ENCODE data around the gene CRHR2. TPM values are rescaled to one million over a fixed set of nuclear protein-coding genes. Genes with fewer than 3 reads are reported as not detected.

The CRHR2 gene
- polyA plus RNA-seq, 1 experiment: not detected

DNA sequence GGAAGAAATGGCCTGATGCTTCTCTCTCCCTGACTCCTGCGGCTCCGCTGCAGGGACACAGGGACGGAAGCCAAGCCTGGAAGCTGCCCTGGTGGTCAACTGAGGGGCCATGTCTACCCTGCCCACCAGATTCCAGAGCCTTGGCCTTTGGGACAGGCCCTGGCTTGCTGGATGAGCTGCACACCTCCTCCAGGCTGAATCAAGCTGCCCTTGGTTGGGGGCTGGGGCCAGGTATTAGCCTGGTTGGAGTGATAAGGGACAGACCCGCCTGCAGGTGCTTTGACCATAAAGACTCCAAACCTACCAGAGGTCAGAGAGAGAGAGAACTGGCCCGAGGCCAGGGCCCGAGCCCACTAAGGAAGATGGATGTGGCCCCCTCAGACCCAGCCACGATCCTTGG, 30.1 kb downstream of the CRHR2 start:
- TF ChIP-seq, protein P1, sequence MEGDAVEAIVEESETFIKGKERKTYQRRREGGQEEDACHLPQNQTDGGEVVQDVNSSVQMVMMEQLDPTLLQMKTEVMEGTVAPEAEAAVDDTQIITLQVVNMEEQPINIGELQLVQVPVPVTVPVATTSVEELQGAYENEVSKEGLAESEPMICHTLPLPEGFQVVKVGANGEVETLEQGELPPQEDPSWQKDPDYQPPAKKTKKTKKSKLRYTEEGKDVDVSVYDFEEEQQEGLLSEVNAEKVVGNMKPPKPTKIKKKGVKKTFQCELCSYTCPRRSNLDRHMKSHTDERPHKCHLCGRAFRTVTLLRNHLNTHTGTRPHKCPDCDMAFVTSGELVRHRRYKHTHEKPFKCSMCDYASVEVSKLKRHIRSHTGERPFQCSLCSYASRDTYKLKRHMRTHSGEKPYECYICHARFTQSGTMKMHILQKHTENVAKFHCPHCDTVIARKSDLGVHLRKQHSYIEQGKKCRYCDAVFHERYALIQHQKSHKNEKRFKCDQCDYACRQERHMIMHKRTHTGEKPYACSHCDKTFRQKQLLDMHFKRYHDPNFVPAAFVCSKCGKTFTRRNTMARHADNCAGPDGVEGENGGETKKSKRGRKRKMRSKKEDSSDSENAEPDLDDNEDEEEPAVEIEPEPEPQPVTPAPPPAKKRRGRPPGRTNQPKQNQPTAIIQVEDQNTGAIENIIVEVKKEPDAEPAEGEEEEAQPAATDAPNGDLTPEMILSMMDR (IDR thresholded peaks at IDR 0.05; ENCODE audit: insufficient read depth, low read depth, low read length): no peak
- DNase-seq (ENCODE audit: low read depth): no peak
- H3K36me3 ChIP-seq (ENCODE audit: control insufficient read depth, insufficient read depth, low read length): peaks cover 5% of the 10 kb centered on the region
- no peaks in the 10 kb centered on the region for H3K27me3 ChIP-seq (ENCODE audit: control insufficient read depth, insufficient read depth, low read length)
- ChIA-PET POLR2A (no interaction called here), CTCF (no interaction called here)
- no peak overlapping the region for H3K4me3 ChIP-seq (ENCODE audit: low read depth, low read length)

DNA sequence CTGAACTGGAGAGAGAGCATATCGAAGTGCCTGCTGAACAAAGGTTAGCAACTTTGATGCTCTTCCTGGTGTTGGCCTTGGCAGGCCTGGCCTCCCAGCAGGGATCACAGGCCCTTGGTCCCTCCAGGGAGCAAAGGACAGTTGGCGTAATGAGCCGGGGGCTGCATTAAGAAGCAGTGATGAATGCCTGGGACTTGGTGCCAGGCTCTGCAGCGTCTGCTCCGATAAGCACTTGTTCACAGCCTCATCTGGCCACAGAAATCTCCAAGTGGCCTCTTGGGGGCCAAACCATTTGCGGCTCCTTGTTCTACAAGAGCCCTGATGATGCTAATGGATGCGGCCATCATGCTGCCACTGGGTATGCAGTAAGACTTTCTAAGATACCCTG, 31.8 kb downstream of the CRHR2 start:
- Histone ChIP-seq H3K36me3 (ENCODE audit: control insufficient read depth, insufficient read depth, low read length) (peaks cover 11% of the 10 kb centered on the region), H3K4me3 (ENCODE audit: low read depth, low read length) (no peak overlapping the region), H3K27me3 (ENCODE audit: control insufficient read depth, insufficient read depth, low read length) (no peaks in the 10 kb centered on the region)
- CTCF ChIA-PET: interaction anchor here (0.7 kb wide), 1 partner anchor 32 kb away, joined by 3 read pairs; the partner anchor contains the start of gene CRHR2
- TF ChIP-seq, protein P1 (IDR thresholded peaks at IDR 0.05; ENCODE audit: insufficient read depth, low read depth, low read length): no peak
- no peak for DNase-seq (ENCODE audit: low read depth)
- POLR2A ChIA-PET: no interaction called here

GRCh38 chr7:30649717-30650420, 32.4 kb downstream of the CRHR2 start:
- H3K4me3 ChIP-seq (ENCODE audit: low read depth, low read length): no peak overlapping the region
- DNase-seq (ENCODE audit: low read depth): no peak
- POLR2A ChIA-PET: no interaction called here
- TF ChIP-seq, protein P1 (IDR thresholded peaks at IDR 0.05; ENCODE audit: insufficient read depth, low read depth, low read length): no peak
- no peaks in the 10 kb centered on the region for H3K27me3 ChIP-seq (ENCODE audit: control insufficient read depth, insufficient read depth, low read length)
- H3K36me3 ChIP-seq (ENCODE audit: control insufficient read depth, insufficient read depth, low read length): peaks cover 11% of the 10 kb centered on the region
- CTCF ChIA-PET: interaction anchor here (0.7 kb wide), 1 partner anchor 32 kb away, joined by 3 read pairs; the partner anchor contains the start of gene CRHR2

DNA sequence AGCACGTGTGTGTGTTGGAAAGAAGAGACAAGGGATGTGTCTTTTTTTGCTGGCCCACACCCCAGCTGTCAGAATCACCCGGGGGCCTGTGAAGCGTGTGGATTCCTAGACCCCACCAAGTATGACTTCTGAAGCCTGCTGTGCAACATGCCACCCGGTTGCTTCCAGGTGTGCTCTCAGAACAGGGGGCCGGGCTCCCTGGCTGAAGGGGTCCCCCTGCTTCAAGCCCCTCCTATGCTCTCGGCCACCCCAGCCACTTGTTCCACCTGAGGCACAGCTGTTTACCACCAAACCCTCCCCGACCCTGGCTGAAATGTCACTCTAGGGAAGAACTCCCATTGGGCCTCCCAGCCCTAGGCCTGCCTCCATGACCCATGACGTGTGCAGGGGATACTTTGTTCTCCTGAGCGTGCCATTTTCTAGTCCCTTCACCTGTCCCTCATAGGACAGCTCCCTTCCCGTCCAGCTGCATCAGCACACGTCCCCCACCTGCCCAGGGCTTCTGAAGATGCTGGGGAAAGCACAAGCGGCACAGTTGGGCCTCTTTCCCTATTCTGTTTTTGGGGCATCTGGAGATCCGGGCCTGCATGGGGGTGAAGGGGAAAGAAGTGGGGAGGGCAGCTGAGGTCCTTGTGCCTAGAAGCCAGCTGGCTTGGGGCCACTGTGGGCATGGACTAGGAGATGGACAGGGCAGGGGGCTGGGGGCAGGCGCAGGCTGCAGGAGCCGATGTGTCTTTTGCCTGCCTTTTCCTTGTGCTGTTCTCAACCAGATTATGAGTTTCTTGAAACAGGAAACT, 33.3 kb downstream of the CRHR2 start:
- no peaks in the 10 kb centered on the region for H3K27me3 ChIP-seq (ENCODE audit: control insufficient read depth, insufficient read depth, low read length)
- ChIA-PET CTCF (no interaction called here), POLR2A (interaction anchor here (0.6 kb wide), 1 partner anchor 147 kb away, joined by 4 read pairs; no protein-coding TSS in a partner anchor)
- TF ChIP-seq, protein P1 (IDR thresholded peaks at IDR 0.05; ENCODE audit: insufficient read depth, low read depth, low read length): no peak
- no peak for DNase-seq (ENCODE audit: low read depth)
- peaks cover 11% of the 10 kb centered on the region for H3K36me3 ChIP-seq (ENCODE audit: control insufficient read depth, insufficient read depth, low read length)
- no peak overlapping the region for H3K4me3 ChIP-seq (ENCODE audit: low read depth, low read length)

- ChIA-PET POLR2A (no interaction called here), CTCF (no interaction called here)
- Histone ChIP-seq H3K36me3 (ENCODE audit: control insufficient read depth, insufficient read depth, low read length) (peaks cover 12% of the 10 kb centered on the region), H3K4me3 (ENCODE audit: low read depth, low read length) (no peak overlapping the region), H3K27me3 (ENCODE audit: control insufficient read depth, insufficient read depth, low read length) (no peaks in the 10 kb centered on the region)
- TF ChIP-seq, protein P1 (IDR thresholded peaks at IDR 0.05; ENCODE audit: insufficient read depth, low read depth, low read length): no peak
- no peak for DNase-seq (ENCODE audit: low read depth)
Measured at GRCh38 chr7:30647589-30648364, 34.5 kb downstream of the CRHR2 start.

Data from BJ (cell line).